Superior temporal gyrus (tissue), 1 donor: ENCODE results near the gene GPR107.
A peak's percentile ranks its signal among the peaks of the same experiment; 100 is the strongest.
"Not testable (repeated sequence)": the region's sequence is repeated elsewhere in the genome, so short reads cannot be mapped to it uniquely, and the experiment has no call there.

Experiments used
- DNase-seq: peaks from one replicate; pipeline ENCODE4 v3.0.0-alpha.2; 2016; ENCODE audit errors: extremely low spot score

Gene GPR107

DNA sequence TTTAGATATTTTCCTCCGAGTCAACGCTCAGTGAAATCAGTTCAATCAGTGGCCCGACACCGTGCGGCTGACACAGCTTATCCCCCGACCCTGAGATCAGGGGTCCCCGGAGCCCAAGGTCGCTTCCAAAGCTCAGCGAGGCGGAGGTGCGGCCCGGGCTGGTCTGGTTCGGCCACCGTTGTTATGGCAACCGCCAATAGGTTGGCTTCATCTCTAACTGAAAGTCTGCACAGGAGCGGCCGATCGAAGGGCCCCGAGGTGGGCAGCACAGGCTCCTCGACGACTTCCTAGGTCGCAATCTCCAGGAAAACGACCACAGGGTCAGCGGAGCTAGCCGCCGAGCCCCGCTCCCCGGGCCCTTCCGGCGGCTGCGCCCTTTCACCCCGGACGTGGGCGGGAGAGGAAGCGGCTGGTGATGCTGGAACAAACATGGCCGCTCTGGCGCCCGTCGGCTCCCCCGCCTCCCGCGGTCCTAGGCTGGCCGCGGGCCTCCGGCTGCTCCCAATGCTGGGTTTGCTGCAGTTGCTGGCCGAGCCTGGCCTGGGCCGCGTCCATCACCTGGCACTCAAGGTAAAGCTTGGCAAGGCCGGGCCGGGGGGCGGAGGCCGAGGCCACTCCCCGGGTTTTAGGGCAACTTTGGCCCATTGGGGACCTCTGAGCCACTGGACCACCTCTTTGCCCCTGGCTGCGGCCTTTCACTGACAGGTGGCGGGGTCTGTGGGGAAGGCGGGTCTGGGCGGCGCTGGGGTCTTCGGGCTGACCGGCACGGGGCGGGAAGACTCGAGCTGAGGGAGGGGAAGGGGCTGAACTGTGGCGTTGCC is at the start of gene GPR107:
Gene GPR107 (plus strand): TSS at position 403 of the 821 bp plus-strand sequence. CDS start 27 bp downstream, at position 430.
- peak; percentile 80 for DNase-seq

DNA sequence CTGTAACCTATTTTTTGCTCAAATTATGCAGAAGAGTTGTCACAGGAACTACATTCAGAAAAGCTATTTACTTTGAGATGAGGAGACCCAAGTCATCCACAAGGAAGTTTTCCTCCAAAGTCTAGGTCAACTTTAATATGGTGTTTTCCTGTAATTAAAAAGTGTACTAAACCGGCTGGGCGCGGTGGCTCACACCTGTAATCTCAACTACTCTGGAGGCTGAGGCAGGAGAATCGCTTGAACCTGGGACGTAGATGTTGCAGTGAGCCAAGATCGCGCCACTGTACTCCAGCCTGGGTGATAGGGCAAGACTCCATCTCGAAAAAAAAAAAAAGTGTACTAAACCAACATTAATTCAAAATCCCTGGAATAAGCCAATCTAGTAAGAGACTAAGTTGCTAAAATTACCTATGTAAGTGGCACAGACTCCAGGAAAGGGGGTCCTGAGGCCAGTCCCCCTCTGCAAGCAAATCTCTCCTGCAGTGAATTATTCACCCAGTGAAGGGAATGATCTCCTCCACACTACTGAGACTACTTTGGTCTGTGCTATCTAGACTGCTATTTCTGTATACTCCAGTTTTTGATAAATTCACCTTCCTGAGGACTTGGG is 49.7 kb upstream of the GPR107 start:
- DNase-seq = no peak

DNA sequence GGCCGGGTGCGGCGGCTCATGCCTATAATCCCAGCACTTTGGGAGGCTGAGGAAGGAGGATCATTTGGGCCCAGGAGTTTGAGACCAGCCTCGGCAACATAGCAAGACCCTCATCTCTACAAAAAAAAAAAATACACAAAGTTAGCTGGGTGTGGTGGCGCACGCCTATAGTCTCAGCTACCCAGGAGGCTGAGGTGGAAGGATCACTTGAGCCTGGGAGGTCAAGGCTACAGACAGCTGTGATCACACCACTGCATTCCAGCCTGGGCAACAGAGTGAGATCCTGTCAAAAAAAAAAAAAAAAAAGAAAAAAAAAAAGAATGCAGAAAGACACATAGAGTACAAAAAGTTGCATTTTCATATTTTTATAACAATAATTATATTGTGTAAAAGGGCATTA is 46.8 kb upstream of the GPR107 start:
- DNase-seq = not testable (repeated sequence)

GRCh38 chr9:130008538-130008937 is 45.2 kb upstream of the GPR107 start:
- DNase-seq = no peak

DNA sequence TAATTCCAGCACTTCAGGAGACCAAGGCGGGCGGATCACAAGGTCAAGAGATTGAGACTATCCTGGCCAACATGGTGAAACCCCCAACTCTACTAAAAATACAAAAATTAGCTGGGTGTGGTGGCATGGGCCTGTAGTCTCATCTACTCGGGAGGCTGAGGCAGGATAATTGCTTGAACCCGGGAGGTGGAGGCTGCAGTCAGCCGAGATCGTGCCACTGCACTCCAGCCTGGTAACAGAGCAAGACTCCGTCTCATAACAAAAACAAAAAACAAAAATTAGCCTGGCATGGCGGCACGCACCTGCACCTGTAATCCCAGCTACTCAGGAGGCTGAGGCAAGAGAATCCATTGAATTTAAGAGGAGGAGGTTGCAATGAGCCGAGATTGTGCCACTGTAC is 44.2 kb upstream of the GPR107 start:
- not testable (repeated sequence) for DNase-seq

GRCh38 chr9:130010151-130010988 is 43.3 kb upstream of the GPR107 start:
- no peak for DNase-seq

- DNase-seq = no peak
These were observed 40.4 kb upstream of the GPR107 start for GRCh38 chr9:130013326-130013725.

GRCh38 chr9:130015353-130016019 is 38.2 kb upstream of the GPR107 start:
- no peak for DNase-seq

DNA sequence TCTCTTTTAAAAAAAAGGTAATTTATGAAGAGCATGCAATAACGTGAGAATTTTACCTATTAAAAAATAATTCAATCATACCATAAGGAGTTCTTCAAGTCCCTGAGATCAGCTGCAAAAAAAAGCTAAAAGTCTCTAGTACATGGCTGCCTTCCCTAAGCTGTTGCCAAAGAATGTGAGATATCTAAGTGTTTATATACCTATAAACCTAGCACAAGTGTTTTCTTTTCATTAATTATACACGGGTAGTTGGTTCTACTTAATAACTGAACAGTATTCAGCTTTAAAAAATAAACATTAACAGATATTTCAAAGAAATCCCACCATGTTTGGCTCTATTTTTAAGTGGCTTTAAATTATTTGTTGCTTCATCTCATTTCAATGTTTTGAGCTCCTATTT is 36.6 kb upstream of the GPR107 start:
- no peak for DNase-seq

- DNase-seq = not testable (repeated sequence)
These were observed 36.2 kb upstream of the GPR107 start for GRCh38 chr9:130017510-130017909.

DNA sequence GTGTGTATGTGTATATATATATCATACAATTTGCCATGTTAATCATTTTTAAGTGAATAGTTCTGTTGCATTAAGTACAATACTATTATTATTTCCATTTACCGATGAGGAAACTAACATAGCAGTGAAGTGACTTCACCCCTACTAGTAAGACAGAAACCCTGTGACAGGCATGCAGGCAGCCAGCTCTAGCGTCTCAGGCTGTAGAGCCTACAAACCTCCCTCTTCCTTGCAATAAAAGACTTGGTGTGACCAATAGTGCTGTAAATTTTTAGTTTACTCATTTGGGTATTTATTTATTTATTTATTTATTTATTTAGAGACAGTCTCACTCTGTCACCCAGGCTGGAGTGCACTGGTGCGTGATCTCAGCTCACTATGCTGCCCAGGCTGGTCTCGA is 35.4 kb upstream of the GPR107 start:
- DNase-seq = no peak

DNA sequence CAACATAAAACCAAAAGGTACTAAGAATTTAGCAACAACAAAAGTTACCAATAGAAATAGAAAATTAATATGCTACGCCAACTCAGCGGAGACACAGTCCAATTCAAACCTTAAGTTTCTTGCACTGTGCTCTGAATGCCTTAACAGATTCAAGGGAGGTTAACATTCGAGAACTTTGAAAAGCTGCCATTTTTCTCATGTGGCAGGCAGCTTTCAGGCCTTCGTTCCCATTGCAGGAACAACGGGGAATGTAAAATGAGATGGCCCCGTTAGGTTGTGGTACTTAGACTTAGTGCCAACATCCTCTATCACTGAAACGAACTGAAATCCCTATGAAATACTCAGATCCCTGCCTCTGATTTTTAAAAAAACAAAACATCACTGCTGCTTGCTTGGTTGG is 33.1 kb upstream of the GPR107 start:
- peak; percentile 43 for DNase-seq

DNA sequence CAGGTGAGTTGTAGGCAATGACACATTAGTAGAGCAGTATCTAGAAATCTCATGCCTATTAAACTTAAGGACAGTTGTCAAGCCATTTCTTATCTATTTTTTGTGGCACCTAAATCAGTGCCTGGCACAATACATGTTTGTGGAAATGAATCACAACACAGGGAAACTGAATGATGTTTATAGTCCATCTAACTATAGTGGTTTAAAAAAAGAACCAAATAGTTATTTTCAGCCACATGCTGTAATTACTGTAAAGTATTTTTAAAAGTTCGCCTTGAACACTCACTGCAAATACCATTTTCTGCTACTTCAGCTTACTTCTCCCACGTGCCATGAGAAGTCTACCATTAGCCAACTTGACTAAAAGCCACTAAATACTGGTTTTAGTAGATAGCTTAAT is 32.6 kb upstream of the GPR107 start:
- DNase-seq = no peak

DNA sequence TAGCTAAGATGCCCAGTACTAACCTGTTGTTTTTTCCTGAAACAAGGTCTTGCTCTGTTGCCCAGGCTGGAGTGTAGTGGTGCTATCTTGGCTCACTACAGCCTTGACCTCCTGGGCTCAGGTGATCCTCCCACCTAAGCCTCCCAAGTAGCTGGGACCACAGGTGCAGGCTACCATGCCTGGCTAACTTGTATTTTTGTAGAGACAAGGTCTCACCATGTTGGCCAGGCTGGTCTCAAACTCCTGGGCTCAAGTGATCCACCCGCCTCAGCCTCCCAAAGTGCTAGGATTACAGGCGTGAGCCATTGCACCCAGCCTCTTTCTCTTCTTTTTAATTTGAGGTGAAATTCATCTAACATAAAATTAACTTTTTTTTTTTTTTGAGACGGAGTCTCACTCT is 31.9 kb upstream of the GPR107 start:
- DNase-seq = not testable (repeated sequence)

- DNase-seq = no peak
These were observed 31.1 kb upstream of the GPR107 start for GRCh38 chr9:130022566-130023143.

- DNase-seq = no peak
These were observed 30.4 kb upstream of the GPR107 start for GRCh38 chr9:130023144-130023787.

- DNase-seq = no peak
These were observed 29.6 kb upstream of the GPR107 start for GRCh38 chr9:130023994-130024596.

- DNase-seq = no peak
These were observed 29.1 kb upstream of the GPR107 start for GRCh38 chr9:130024597-130024994.

- DNase-seq = no peak
These were observed 26.9 kb upstream of the GPR107 start for GRCh38 chr9:130026583-130027340.
